ENCODE data around the gene TOMM34.

The TOMM34 gene

GRCh38 chr20:44962483-44962882, 2.3 kb upstream of the TOMM34 start:
- DNase-seq = no peak

DNA sequence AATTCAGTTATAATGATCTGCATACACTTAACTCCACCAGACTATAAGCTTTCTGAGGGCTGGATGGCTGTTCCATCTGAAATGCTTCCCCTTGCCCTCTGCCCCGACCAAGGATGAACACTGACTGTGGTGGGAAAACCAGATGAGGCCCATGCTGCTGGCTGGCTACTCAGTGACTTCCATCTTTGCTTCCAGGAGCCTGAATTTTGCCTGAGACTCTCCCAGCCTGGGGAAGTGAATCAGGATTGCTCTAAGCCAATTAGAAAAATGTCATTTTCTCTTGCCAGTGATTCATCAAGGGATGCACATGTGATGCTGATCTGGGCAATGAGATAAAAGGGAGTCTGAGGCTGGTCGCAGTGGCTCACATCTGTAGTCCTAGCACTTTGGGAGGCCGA, 1.7 kb upstream of the TOMM34 start:
- DNase-seq = peak; percentile 48

DNA sequence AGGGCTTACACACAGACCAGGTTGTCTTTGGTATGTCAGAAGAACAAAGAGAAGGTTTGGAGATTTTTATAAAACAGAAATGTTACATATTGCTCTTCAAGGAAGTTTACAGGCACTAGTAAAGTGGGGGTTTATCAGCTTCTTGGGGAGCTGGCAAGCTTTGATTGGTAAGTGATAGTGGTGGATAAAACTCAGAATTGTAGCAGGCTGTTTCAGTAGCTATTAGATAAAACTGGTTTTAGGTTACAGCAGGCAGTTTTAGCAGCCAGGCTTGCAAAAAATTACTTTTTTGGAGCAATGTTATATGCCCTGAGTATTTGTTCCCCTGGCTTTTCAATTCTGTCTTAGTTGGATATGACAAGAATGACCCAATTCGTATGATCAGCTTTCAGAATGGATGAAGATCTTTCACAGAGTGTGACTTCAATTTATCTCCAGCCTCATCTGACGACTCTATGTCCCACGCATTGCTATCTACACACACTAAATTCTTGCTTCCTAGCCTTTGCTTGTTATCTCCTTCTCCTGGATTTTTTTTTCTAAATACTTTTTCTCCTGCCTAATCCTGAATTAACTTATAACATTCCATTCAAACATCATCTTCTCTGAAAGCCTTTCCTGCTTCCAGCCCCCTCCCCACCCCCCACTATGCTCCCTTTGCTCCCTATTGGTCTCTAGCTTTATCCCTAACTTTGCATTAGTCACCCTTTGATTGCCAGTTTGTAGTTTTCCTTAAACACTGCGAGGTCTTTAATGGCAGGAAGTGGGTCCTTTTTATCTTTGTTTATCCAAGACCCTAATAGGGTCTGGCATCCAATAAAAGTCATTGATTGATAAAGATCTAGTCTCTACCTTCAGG, 1.0 kb upstream of the TOMM34 start:
- DNase-seq = peak; percentile 30

GRCh38 chr20:44959638-44960102, 527 bp downstream of the TOMM34 start:
- peak; percentile 67 for DNase-seq

- DNase-seq = no peak
These were observed 1.0 kb downstream of the TOMM34 start for GRCh38 chr20:44959082-44959637.

GRCh38 chr20:44958276-44958675, 1.9 kb downstream of the TOMM34 start:
- DNase-seq = no peak

- no peak for DNase-seq
These were observed 3.8 kb downstream of the TOMM34 start for GRCh38 chr20:44956410-44956809.

GRCh38 chr20:44955270-44955669, 4.9 kb downstream of the TOMM34 start:
- DNase-seq = no peak

- no peak for DNase-seq
These were observed 6.0 kb downstream of the TOMM34 start for GRCh38 chr20:44954211-44954610.

DNA sequence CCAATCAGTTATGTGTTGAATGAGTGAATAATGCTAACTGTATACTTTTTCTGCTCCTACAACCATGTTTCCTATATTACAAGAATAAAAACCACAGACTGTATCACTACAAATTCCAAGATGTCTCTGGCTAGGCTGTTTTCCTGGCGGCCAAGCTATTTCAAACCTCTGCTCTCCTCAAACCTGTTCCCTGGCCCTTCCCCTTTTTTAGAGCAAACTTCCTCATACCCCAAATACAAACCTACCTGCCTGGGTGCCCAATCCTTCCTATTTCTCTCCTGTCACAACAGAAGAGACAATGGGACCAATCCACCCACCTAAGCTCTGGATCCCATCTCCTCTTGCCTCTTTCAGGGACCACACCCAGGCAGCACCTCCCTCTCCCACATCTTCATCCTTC, 7.5 kb downstream of the TOMM34 start:
- DNase-seq = no peak

DNA sequence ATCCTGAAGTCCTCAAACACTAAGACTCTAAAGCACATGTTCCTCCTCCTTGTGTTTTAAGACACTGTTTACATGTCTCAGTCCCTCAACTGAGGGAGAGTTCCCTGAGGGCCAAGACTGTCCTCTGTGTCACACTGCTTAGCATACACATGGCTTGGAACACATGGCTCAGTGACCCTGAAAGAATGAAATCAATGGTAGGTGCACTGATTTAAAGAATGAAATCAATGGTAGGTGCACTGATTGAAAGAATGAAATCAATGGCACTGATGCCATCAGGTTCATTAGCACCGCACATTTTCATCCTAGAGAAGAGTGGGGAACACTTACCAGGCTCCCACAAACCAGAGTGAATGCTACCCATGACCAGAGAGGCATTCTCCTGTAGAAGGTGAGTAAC, 9.8 kb downstream of the TOMM34 start:
- no peak for DNase-seq

DNA sequence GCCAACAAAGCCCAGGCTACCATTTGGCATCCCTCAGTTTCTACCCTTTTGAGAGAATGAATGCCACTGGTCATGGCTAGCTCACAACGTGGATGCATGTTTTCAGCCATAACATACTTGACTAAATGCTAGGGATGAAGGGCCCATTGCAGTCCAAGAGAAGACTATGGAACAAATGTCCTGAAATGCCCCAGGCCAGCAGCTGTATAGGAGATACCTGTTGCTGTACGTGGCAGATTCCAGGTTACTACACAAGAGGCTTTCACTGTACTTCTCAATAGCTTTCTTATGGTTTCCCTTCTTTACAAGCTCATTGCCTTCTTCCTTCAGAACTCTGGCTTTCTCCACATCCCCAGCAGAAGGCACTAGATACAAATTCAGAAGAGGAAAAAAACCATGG, 11.7 kb downstream of the TOMM34 start:
- DNase-seq = no peak

DNA sequence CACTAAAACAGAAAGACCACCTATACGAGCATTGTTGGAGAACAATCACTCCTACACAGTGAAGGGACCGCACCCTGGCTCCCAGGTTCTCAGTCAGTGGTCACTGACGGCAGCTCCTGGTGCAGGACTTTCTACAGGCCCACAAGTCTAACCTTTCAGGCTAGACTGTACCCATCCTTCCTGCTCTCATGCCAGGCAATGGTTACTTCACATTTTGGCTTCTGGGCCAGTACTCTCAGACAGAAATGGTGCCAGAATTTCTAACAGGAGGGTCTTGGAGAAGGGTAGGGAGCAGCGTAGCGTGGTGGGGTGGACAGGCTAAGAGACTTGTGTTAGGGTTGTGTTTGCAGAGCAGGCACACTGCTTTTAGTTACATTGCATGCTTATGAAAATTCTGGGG, 12.1 kb downstream of the TOMM34 start:
- no peak for DNase-seq

- DNase-seq = no peak
These were observed 13.8 kb downstream of the TOMM34 start for GRCh38 chr20:44946271-44946852.

GRCh38 chr20:44945261-44945660, 14.9 kb downstream of the TOMM34 start:
- no peak for DNase-seq

- no peak for DNase-seq
These were observed 16.4 kb downstream of the TOMM34 start for GRCh38 chr20:44943828-44944227.

DNA sequence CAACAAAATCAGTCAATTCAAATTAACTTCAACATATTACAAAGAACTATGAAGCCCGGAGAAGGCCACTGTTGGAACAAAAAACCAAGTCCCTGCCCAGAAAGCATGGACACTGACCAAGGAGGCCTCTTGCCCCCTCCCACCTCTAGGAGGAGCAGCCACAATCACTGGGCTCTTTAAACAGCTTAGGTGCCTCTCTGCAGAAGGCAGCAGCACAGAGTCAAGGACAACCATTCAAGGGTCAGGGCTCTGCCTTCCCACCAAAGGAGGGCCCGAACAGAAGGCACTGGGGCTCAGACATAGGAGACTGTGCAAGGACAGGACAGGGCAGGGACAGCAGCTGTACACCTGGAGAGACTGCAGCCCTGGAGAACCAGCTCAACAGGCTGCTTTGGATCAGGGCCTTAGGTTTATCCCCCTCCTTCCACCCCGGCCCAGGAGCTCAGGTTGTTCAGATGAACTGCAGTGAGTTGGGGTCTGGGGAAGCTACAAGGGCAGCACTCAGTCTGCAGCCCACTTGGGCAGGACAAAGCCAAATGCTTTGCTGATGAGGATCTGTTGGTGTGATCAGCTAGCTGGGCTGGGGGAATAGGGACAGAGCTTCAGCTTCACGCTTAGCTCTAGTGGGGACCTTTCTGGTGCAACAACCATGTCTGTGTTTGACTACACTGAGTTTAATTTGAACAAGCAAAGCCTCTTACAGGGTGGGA, 17.8 kb downstream of the TOMM34 start:
- no peak for DNase-seq

- DNase-seq = no peak
These were observed 19.0 kb downstream of the TOMM34 start for GRCh38 chr20:44941120-44941691.

DNA sequence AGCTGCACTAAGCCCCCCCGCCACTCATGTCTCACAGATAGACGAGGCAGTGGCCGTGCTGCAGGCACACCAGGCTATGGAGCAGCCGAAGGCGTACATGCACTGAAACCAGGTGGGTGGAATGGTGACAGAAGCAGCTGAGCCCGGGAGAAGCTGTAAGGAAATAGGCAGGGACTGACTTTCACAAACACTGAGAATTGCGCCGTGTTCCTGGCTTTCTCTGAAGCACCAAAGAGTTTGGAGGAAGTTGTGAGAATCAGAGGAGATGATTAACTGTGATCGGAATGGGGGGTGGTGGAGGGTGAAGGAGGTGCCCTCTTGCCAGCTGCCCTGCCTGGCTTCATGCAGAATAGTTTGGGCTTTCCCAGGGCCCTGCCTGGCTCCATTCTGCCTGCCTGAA, 21.6 kb downstream of the TOMM34 start:
- no peak for DNase-seq

- DNase-seq = no peak
These were observed 23.7 kb downstream of the TOMM34 start for GRCh38 chr20:44936510-44936909.

- DNase-seq = no peak
These were observed 27.3 kb downstream of the TOMM34 start for GRCh38 chr20:44932916-44933315.

GRCh38 chr20:44931911-44932310, 28.3 kb downstream of the TOMM34 start:
- no peak for DNase-seq

All from fibroblast of skin of back (primary cell).